ENCODE measurements around the gene ZNF438. TPM values are rescaled to one million over a fixed set of nuclear protein-coding genes. Genes with fewer than 3 reads are reported as not detected.
A peak's percentile ranks its signal among the peaks of the same experiment; 100 is the strongest.

Gene ZNF438
- total and polyA plus RNA-seq, 2 of the 4 experiments (the other 2 are of a cell fraction): 1.8 to 2.9 TPM

GRCh38 chr10:30826679-30827078, 205.0 kb downstream of the ZNF438 start:
- Histone ChIP-seq H3K4ac (ENCODE audit: low read depth, low read length) (0 out of 2 replicates have a peak overlapping the region, but pooled peaks have one; percentile 8), H3K36me3 (ENCODE audit: control insufficient read depth, insufficient read depth, low read length) (no peaks in the 10 kb centered on the region), H2AK9ac (replicated peaks; ENCODE audit: low read depth, low read length, poor library complexity) (no peak overlapping the region), H2BK15ac (ENCODE audit: low read depth, low read length) (no peak overlapping the region), H3K9me3 (ENCODE audit: control insufficient read depth, insufficient read depth, low read length) (no peaks in the 10 kb centered on the region), H3K14ac (replicated peaks; ENCODE audit: low read depth, low read length) (no peak overlapping the region), H3K4me3 (ENCODE audit: insufficient read depth, low read depth, low read length) (no peak overlapping the region), H2AK5ac (ENCODE audit: low read depth, low read length) (0 out of 2 replicates have a peak overlapping the region, but pooled peaks have one; percentile 45), H3K27me3 (ENCODE audit: control insufficient read depth, insufficient read depth, low read length) (no peaks in the 10 kb centered on the region), H2BK120ac (ENCODE audit: low read depth, low read length) (no peak overlapping the region; the same call in 1 of the 2 replicates), H4K20me1 (ENCODE audit: insufficient read depth, low read length) (no peaks in the 10 kb centered on the region), H2BK5ac (ENCODE audit: low read depth, low read length, poor library complexity, severe bottlenecking) (no peak overlapping the region), H3K4me2 (ENCODE audit: low read depth, low read length) (no peak overlapping the region), H2BK20ac (ENCODE audit: low read depth, low read length) (no peak overlapping the region), H4K5ac (ENCODE audit: low read depth, low read length) (no peak overlapping the region), H3K56ac (ENCODE audit: extremely low read depth, insufficient read depth, low read length) (no peak overlapping the region), H3K27ac (ENCODE audit: insufficient read depth, low read length) (no peak overlapping the region), H2AFZ (replicated peaks; ENCODE audit: low read length, poor library complexity) (no peak overlapping the region), H3K9me1 (ENCODE audit: insufficient read depth, low read length) (peaks cover 17% of the 10 kb centered on the region), H3K23ac (ENCODE audit: low read depth, low read length) (no peak overlapping the region), H4K91ac (ENCODE audit: insufficient read depth, low read depth, low read length) (0 out of 2 replicates have a peak overlapping the region, but pooled peaks have one; percentile 45), H3K18ac (ENCODE audit: low read depth, low read length) (no peak overlapping the region), H3K4me1 (ENCODE audit: control insufficient read depth, insufficient read depth, low read length) (peaks cover 21% of the 10 kb centered on the region), H4K8ac (ENCODE audit: low read depth in 2 of 2, low read length in 2 of 2) (no peak overlapping the region), H3K79me1 (ENCODE audit: low read depth in 1 of 2, low read length in 2 of 2) (no peaks in the 10 kb centered on the region; a peak in 1 of 4 replicates), H3K9ac (ENCODE audit: low read depth, low read length) (no peak overlapping the region)
- DNase-seq: no peak
- ATAC-seq (ENCODE audit: low read depth): no peak
- CTCF ChIA-PET: no interaction called here
- POLR2A ChIA-PET (ENCODE audit: unreplicated experiment): no interaction called here
- BruUV-seq (replicated peaks): no TSS peak
- dilution Hi-C loops (cut with HindIII; ENCODE audit: low sequenced_read_pairs, unreplicated experiment): no loop called here
- in situ Hi-C loops (cut with MboI; ENCODE audit: low sequenced_read_pairs): no loop called here
- no CpG with 5 or more reads among the region's 4 CpGs for WGBS, 2 experiments (ENCODE audit: extremely low coverage in 2 of 2, insufficient read length in 1 of 2)
- intact Hi-C loops (cut with micrococcal nuclease): no loop called here
- no peak for TF ChIP-seq BHLHE40 (IDR thresholded peaks at IDR 0.05; ENCODE audit: low read depth, low read length)
- TF ChIP-seq CTCF (conservative IDR thresholded peaks at IDR 0.05; ENCODE audit: low read depth, low read length): no peak
- TF ChIP-seq POLR2A (IDR thresholded peaks at IDR 0.05; ENCODE audit: low read depth, low read length): no peak
- no peak for TF ChIP-seq FOS (IDR thresholded peaks at IDR 0.05; ENCODE audit: low read depth, low read length)
- no peak for TF ChIP-seq MAZ (IDR thresholded peaks at IDR 0.05; ENCODE audit: borderline replicate concordance, low read depth, low read length)
- TF ChIP-seq USF2 (IDR thresholded peaks at IDR 0.05; ENCODE audit: low read depth, low read length): no peak
- no peak for TF ChIP-seq MXI1 (IDR thresholded peaks at IDR 0.05; ENCODE audit: borderline replicate concordance, low read depth, low read length)
- no peak for TF ChIP-seq RFX5 (IDR thresholded peaks at IDR 0.05; ENCODE audit: low read depth, low read length)
- no peak for TF ChIP-seq RAD21 (IDR thresholded peaks at IDR 0.05; ENCODE audit: low read length)
- no peak for TF ChIP-seq SMC3 (IDR thresholded peaks at IDR 0.05; ENCODE audit: low read depth, low read length)
- no peak for TF ChIP-seq MAFK (IDR thresholded peaks at IDR 0.05; ENCODE audit: low read depth, low read length)
- TF ChIP-seq CHD1 (IDR thresholded peaks at IDR 0.05; ENCODE audit: low read depth, low read length): no peak
- no peak for TF ChIP-seq NFE2L2 (IDR thresholded peaks at IDR 0.05; ENCODE audit: low read depth, low read length)
- no peak for TF ChIP-seq RCOR1 (IDR thresholded peaks at IDR 0.05; ENCODE audit: insufficient replicate concordance, low read length)
- TF ChIP-seq ELK1 (IDR thresholded peaks at IDR 0.05; ENCODE audit: borderline replicate concordance, low read depth, low read length): no peak
- no peak for TF ChIP-seq CEBPB (IDR thresholded peaks at IDR 0.05; ENCODE audit: low read depth, low read length)
